NT2/D1 (cell line): ENCODE results near the gene SLC6A13.

Experiments used
- YY1 ChIP-seq: IDR thresholded peaks from 2 replicates; pipeline ENCODE4 v1.6.1; 2011; ENCODE audit not compliant: insufficient read length, insufficient read depth
- ZNF274 ChIP-seq: IDR thresholded peaks from 2 replicates; pipeline ENCODE4 v1.6.1; 2011; ENCODE audit warnings: mild to moderate bottlenecking, low read depth, low read length

- no peak for TF ChIP-seq ZNF274
- TF ChIP-seq YY1 = no peak
Measured at GRCh38 chr12:179885-180284, 82.8 kb downstream of the SLC6A13 start.
